Measurements from ENCODE around the gene ADCY7.
A peak's percentile ranks its signal among the peaks of the same experiment; 100 is the strongest.

Gene ADCY7

DNA sequence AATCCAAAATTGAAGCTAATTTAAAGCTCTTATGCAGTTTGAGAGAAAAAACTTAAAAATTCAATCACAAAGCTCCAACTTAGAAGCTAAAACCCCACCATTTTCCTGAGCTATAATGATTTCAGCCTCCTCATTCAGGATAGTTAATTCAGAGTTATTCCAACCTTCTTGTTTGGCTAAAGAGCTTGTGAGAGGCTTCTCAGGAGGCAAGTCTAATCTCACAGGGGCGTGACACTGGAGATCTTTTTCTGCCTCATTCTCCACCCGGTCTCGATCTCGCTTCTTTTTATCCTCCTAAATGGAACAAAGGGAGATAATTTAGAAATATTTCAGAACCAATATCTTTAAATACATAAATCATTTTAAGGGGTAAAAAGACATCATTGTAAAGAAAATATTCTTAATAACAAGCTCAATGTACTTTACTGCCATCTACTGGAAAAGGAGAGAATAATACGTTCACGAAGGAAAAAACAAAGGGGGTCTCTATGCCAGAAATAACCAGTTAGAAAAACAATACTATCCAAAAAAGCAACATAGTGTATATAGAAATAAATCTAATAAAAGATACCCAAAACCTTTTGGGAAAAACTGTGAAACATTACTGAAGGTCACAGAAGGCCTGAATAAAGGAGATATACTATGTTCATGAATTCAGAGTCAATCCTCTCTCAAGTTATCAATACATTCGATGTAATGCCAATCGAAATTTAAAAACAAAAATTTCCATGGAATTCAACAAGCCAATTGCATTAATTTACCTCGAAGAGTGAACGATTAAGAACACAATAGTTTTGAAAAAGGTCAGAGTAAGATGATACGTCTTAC is 88.5 kb downstream of the ADCY7 start:
- no peak overlapping the region for H3K4me3 ChIP-seq (ENCODE audit: control insufficient read depth, low read depth, low read length)
- TF ChIP-seq, protein P1, sequence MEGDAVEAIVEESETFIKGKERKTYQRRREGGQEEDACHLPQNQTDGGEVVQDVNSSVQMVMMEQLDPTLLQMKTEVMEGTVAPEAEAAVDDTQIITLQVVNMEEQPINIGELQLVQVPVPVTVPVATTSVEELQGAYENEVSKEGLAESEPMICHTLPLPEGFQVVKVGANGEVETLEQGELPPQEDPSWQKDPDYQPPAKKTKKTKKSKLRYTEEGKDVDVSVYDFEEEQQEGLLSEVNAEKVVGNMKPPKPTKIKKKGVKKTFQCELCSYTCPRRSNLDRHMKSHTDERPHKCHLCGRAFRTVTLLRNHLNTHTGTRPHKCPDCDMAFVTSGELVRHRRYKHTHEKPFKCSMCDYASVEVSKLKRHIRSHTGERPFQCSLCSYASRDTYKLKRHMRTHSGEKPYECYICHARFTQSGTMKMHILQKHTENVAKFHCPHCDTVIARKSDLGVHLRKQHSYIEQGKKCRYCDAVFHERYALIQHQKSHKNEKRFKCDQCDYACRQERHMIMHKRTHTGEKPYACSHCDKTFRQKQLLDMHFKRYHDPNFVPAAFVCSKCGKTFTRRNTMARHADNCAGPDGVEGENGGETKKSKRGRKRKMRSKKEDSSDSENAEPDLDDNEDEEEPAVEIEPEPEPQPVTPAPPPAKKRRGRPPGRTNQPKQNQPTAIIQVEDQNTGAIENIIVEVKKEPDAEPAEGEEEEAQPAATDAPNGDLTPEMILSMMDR (IDR thresholded peaks at IDR 0.05; ENCODE audit: control insufficient read depth, insufficient read depth, low read depth, low read length, missing control alignments) = peak; percentile 49
- DNase-seq (ENCODE audit: low read depth) = no peak

DNA sequence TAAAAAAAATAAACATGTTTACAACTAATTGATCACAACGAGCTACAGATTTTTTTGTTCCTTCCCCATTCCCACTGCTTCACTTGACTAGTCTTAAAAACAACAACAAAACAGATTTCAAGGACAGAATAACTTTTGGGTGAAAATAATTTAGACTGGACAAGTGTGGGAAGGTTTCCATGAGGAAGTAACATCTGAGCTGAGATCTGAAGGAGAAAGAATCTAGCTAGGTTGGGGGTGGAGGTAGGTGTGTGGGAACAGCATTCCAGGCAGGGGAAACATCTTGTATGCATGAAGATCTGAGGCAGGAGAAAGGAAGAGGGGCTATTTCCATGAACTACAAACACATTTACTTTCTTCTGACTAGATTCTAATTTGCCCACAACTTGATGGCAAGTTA is 93.3 kb downstream of the ADCY7 start:
- TF ChIP-seq, protein P1 (IDR thresholded peaks at IDR 0.05; ENCODE audit: control insufficient read depth, insufficient read depth, low read depth, low read length, missing control alignments) = no peak
- H3K4me3 ChIP-seq (ENCODE audit: control insufficient read depth, low read depth, low read length) = no peak overlapping the region
- DNase-seq (ENCODE audit: low read depth) = no peak

DNA sequence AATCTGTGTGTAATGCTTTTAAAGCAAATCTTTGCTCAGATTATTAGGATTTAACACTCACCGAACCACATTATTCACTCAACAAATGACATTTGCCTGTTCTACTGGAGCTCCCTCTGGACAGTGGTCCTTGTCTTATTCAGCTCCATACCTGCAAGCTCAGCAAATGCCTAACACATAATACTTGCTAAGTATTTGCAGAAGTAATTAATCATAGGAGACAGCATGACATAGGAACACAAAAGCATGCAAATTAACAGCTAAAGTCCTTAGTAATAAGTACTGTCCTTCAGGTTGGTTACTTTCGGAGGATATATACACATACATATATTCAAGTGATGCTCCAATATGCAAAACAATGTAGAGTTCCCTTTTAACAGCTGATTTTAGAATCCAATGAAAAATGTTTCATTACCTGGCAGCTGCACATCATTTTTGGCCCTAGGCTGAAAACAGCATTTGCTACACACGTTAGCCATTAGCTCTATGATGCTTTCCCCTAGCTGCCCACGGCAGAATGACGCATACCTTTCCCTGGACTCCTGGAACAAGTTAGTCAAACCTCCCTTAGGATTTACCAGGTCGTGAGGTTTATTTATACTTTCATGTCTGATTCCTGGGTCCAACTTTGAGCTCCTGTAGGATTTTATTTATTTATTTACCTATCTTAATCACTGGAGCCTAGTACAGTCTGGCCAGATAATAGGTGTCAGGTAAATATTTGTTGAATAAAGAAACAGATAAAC is 93.9 kb downstream of the ADCY7 start:
- TF ChIP-seq, protein P1 (IDR thresholded peaks at IDR 0.05; ENCODE audit: control insufficient read depth, insufficient read depth, low read depth, low read length, missing control alignments) = no peak
- H3K4me3 ChIP-seq (ENCODE audit: control insufficient read depth, low read depth, low read length) = no peak overlapping the region
- peak; percentile 55 for DNase-seq (ENCODE audit: low read depth)

DNA sequence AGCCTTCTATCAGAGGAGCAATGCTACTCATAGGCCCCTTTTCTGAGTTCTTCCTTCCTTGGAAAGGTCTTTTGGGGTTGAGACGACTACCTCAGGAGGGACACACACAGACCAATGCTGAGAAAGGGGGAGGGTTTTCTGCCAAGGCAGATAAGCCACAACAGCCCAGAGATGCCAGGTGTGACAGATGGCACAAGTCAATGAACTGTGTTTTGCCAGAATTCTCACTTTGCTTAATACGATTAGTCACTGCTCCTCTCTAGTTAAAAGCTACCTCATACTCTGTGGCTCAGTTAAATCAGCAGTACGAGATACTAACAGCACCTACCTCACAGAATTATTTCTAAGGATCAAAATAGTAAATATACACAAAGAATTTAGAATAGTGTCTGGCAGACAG is 94.4 kb downstream of the ADCY7 start:
- DNase-seq (ENCODE audit: low read depth) = no peak
- H3K4me3 ChIP-seq (ENCODE audit: control insufficient read depth, low read depth, low read length) = no peak overlapping the region
- TF ChIP-seq, protein P1 (IDR thresholded peaks at IDR 0.05; ENCODE audit: control insufficient read depth, insufficient read depth, low read depth, low read length, missing control alignments) = no peak

DNA sequence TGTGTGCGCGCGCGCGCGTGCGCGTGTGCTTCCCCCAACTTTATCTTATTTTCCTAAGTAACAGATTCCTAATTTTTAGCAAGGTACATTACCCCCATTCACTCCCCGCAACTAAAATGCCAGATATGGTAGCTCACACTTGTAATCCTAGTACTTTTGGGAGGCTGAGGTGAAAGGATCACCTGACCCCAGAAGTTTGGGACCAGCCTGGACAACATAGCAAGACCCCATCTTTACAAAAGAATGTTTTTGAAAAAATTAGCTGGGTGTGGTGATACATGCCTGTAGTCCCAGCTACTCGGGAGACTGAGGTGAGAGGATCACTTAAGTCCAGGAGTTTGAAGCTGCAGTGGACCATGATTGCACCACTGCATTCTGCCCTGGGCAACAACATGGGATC is 97.3 kb downstream of the ADCY7 start:
- TF ChIP-seq, protein P1 (IDR thresholded peaks at IDR 0.05; ENCODE audit: control insufficient read depth, insufficient read depth, low read depth, low read length, missing control alignments) = no peak
- no peak for DNase-seq (ENCODE audit: low read depth)
- no peak overlapping the region for H3K4me3 ChIP-seq (ENCODE audit: control insufficient read depth, low read depth, low read length)

DNA sequence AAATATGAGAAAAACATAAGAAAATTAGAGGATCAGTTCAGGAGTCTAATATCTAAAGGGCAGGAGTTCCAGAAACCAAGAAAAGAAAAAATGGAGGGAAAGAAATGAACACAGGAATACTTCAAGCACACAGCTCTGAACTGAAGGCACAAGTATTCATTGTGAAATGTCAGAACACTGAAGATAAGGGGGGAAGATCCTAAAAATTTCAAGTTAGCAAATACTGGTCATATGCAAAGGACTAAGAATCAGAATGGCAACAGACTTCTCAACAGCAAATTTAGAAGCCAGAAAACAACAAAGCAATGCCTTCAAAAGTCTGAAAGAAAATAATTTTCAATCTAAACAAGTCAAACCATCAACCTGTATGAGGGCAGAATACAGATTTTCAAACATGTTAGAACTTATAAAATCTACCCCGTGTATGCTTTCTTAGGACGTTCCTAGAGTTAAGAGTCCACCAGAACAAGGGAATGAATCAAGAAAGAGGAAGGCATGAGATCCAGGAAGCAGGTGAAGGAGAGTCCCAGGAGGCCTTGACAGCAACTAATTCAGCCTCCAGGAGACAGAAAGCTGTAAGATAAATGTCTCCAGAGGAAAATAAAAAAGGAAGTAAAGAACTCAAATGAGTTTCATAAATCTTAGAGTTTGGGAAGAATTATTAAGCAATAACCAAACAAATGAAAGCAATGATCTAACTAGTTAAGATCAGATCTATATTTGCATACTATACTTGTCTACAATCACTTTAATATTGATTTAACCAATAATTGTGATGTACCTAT is 99.6 kb downstream of the ADCY7 start:
- TF ChIP-seq, protein P1 (IDR thresholded peaks at IDR 0.05; ENCODE audit: control insufficient read depth, insufficient read depth, low read depth, low read length, missing control alignments) = no peak
- DNase-seq (ENCODE audit: low read depth) = no peak
- no peak overlapping the region for H3K4me3 ChIP-seq (ENCODE audit: control insufficient read depth, low read depth, low read length)

All from AG09309 (cell line).